CD4-positive, alpha-beta T cell (primary cell): ENCODE measurements around the gene GAR1. TPM values are rescaled to one million over a fixed set of nuclear protein-coding genes. Genes with fewer than 3 reads are reported as not detected.
A peak's percentile ranks its signal among the peaks of the same experiment; 100 is the strongest.

Experiments used
- ATAC-seq: fragments of 200-7000 bp; cut with Tn5 transposase; one replicate; pipeline ENCODE4 v1.10.0; 2022; ENCODE audit warnings: mild to moderate bottlenecking; ENCODE audit not compliant: poor library complexity
- CTCF ChIA-PET: fragments of 350-600 bp; sonication (Branson Sonifier 250); formaldehyde crosslinking; loops from one replicate; lab custom pipeline; 2021; ENCODE audit warnings: antibody characterized with exemption, inconsistent platforms; lab: Charles Lee
- POLR2A ChIA-PET: fragments of 350-600 bp; sonication (Branson Sonifier 250); formaldehyde crosslinking; loops from one replicate; lab custom pipeline; 2021; ENCODE audit warnings: antibody characterized with exemption, inconsistent platforms; lab: Charles Lee
- DNase-seq, 14 experiments: peaks; one replicate each; pipeline ENCODE4 v3.0.0-alpha.2; 2013 to 2020; ENCODE audit warnings: mixed read lengths in 2 of 14
- H3K27ac ChIP-seq, 2 donors: one replicate each; pipeline versions ENCODE4 v1.5.1 to v1.7.0; 2013; ENCODE audit warnings: low read length in 2 of 2, low read depth in 1 of 2, mild to moderate bottlenecking in 1 of 2
- H3K27me3 ChIP-seq, 2 experiments: 1 replicate in 1 of 2; 2 replicates in 1 of 2; pipeline versions ENCODE4 v1.6.1 to v1.7.0; 2013; ENCODE audit warnings: low read length in 2 of 2, control low read depth in 1 of 2, mild to moderate bottlenecking in 1 of 2, moderate library complexity in 1 of 2; ENCODE audit not compliant: insufficient read depth in 2 of 2, control insufficient read depth in 1 of 2
- H3K36me3 ChIP-seq: one replicate; pipeline ENCODE4 v1.6.1; 2013; ENCODE audit warnings: low read length, control low read depth; ENCODE audit not compliant: insufficient read depth
- H3K4me1 ChIP-seq: one replicate; pipeline ENCODE4 v1.6.1; 2013; ENCODE audit warnings: low read length, control low read depth; ENCODE audit not compliant: insufficient read depth
- H3K4me3 ChIP-seq: one replicate; pipeline ENCODE4 v1.5.1; 2013; ENCODE audit warnings: mild to moderate bottlenecking, low read length, moderate library complexity
- H3K9me3 ChIP-seq, 2 experiments: 1 replicate in 1 of 2; 2 replicates in 1 of 2; pipeline versions ENCODE4 v1.6.1 to v1.7.0; 2013; ENCODE audit warnings: low read length in 2 of 2, mild to moderate bottlenecking in 2 of 2, control low read depth in 1 of 2, moderate library complexity in 1 of 2; ENCODE audit not compliant: control insufficient read depth in 1 of 2, insufficient read depth in 1 of 2
- H3K27ac Mint-ChIP-seq: one replicate; pipeline ENCODE4 v1.8.0; 2020; ENCODE audit warnings: mixed read lengths
- H3K27me3 Mint-ChIP-seq: one replicate; pipeline ENCODE4 v1.8.0; 2021; ENCODE audit warnings: mixed read lengths
- H3K36me3 Mint-ChIP-seq: one replicate; pipeline ENCODE4 v1.8.0; 2021; ENCODE audit warnings: low read depth, mixed read lengths
- H3K4me1 Mint-ChIP-seq: one replicate; pipeline ENCODE4 v1.8.0; 2021; ENCODE audit warnings: low read depth, mixed read lengths
- H3K4me3 Mint-ChIP-seq: one replicate; pipeline ENCODE4 v1.8.0; 2020; ENCODE audit warnings: mild to moderate bottlenecking, mixed read lengths
- H3K9me3 Mint-ChIP-seq: one replicate; pipeline ENCODE4 v1.8.0; 2020; ENCODE audit warnings: mixed read lengths
- CTCF ChIP-seq: fragments of 200-600 bp; IDR thresholded peaks from one replicate; pipeline ENCODE4 v1.8.0; 2022; ENCODE audit warnings: antibody characterized with exemption, mild to moderate bottlenecking
- intact Hi-C, 2 experiments: fragments of 100-400 bp; cut with DNase I in 1 of 2; cut with micrococcal nuclease in 1 of 2; formaldehyde crosslinking; loops; one replicate each; pipeline versions ENCODE4 v1.15.1 to v1.9.0; 2023 to 2025; cut with DNase I, micrococcal nuclease
- total RNA-seq, 174 experiments: library from RNA in 2 of 174; stranded (reverse) in 2 of 174; gene quantifications; one replicate each; pipeline ENCODE4 v1.2.3 and lab custom pipeline; 2021 to 2026

GAR1 gene
- total RNA-seq, 2 experiments from 2014 or later: 8.4 to 9.6 TPM

- TF ChIP-seq CTCF: no peak
- intact Hi-C loops: loop anchor here in 1 of 2 experiments (5.0 kb wide), 1 partner anchor 379 kb away; no protein-coding TSS in a partner anchor
- H3K4me1 ChIP-seq: no peaks in the 10 kb centered on the region
- ChIA-PET CTCF (interaction anchor here (0.6 kb wide), 1 partner anchor 514 kb away, joined by 3 read pairs; no protein-coding TSS in a partner anchor), POLR2A (no interaction called here)
- H3K4me3 ChIP-seq: no peak overlapping the region
- Mint-ChIP-seq H3K27ac (no peak overlapping the region), H3K27me3 (no peaks in the 10 kb centered on the region), H3K4me1 (no peaks in the 10 kb centered on the region), H3K9me3 (peaks cover 2% of the 10 kb centered on the region), H3K4me3 (no peak overlapping the region), H3K36me3 (no peaks in the 10 kb centered on the region)
- DNase-seq: no peak
- H3K27ac ChIP-seq: no peak overlapping the region
- ATAC-seq: no peak
- H3K36me3 ChIP-seq: no peaks in the 10 kb centered on the region
- peaks cover 3 to 4% of the 10 kb centered on the region in 2 experiments for H3K9me3 ChIP-seq
- H3K27me3 ChIP-seq: no peaks in the 10 kb centered on the region
Observed at GRCh38 chr4:109801099-109801789, 14.3 kb upstream of the GAR1 start.

DNA sequence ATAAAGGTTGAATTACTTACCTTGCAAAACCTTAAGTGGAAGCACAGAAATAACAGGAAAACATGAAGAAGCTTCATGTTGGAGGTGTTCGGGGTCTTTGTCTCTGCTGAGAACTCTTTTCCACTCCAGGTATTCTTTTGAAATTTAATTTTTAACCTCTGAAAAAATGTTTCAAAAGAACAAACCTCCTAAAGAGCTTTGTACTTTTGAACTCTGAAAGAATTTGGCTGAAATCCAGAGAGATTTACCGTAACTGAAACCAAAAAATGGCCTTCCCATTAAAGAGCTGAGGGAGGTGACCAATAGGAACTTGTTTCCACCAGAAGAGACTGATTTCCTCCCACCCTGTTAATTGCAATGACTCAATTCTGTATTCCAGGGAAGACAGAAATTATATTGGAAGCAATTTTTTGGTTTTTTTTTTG lies 13.7 kb upstream of the GAR1 start, which contains the start of gene CFI:
Gene CFI (minus strand): TSS at position 105 of the 425 bp plus-strand sequence. CDS start 28 bp downstream, at position 77.
- Histone ChIP-seq H3K9me3 (no peaks in the 10 kb centered on the region), H3K36me3 (no peaks in the 10 kb centered on the region), H3K4me1 (no peaks in the 10 kb centered on the region), H3K4me3 (no peak within 1 kb of the TSS), H3K27ac (no peak within 1 kb of the TSS), H3K27me3 (no peaks in the 10 kb centered on the region)
- intact Hi-C loops: loop anchor here in 1 of 2 experiments (5.0 kb wide), 1 partner anchor 380 kb away; no protein-coding TSS in a partner anchor
- Mint-ChIP-seq H3K36me3 (no peaks in the 10 kb centered on the region), H3K4me1 (no peaks in the 10 kb centered on the region), H3K4me3 (no peak within 1 kb of the TSS), H3K27ac (no peak within 1 kb of the TSS), H3K27me3 (no peaks in the 10 kb centered on the region), H3K9me3 (no peaks in the 10 kb centered on the region)
- ChIA-PET POLR2A (no interaction called here), CTCF (no interaction called here)
- ATAC-seq: no peak
- TF ChIP-seq CTCF: no peak
- no peak for DNase-seq

GRCh38 chr4:109803924-109804571 lies 11.5 kb upstream of the GAR1 start:
- ATAC-seq: peak; percentile 51
- POLR2A ChIA-PET: interaction anchor here (1.5 kb wide), 1 partner anchor 371 kb away, joined by 3 read pairs; no protein-coding TSS in a partner anchor

More at GRCh38 chr4:109803924-109804571, 11.5 kb upstream of the GAR1 start:
- intact Hi-C loops: loop anchor here in 1 of 2 experiments (5.0 kb wide), 1 partner anchor 382 kb away; no protein-coding TSS in a partner anchor
- H3K4me3 ChIP-seq: no peak overlapping the region
- H3K27ac ChIP-seq: no peak overlapping the region
- H3K4me3 Mint-ChIP-seq: no peak overlapping the region
- H3K9me3 Mint-ChIP-seq: no peaks in the 10 kb centered on the region
- H3K27me3 Mint-ChIP-seq: no peaks in the 10 kb centered on the region
- CTCF ChIA-PET: interaction anchor here (0.8 kb wide), 1 partner anchor 11 kb away, joined by 3 read pairs; no protein-coding TSS in a partner anchor
- TF ChIP-seq CTCF: peak; percentile 33
- no peaks in the 10 kb centered on the region for H3K36me3 Mint-ChIP-seq
- no peaks in the 10 kb centered on the region for H3K4me1 Mint-ChIP-seq
- H3K9me3 ChIP-seq: no peaks in the 10 kb centered on the region
- peak in 5 of 14 experiments; percentile 2 to 66 (median 43) for DNase-seq
- H3K36me3 ChIP-seq: no peaks in the 10 kb centered on the region
- no peak overlapping the region for H3K27ac Mint-ChIP-seq
- H3K27me3 ChIP-seq: no peaks in the 10 kb centered on the region
- H3K4me1 ChIP-seq: no peaks in the 10 kb centered on the region
